Tongue (tissue), 2 donors: ENCODE measurements around the gene ALG14. TPM values are rescaled to one million over a fixed set of nuclear protein-coding genes. Genes with fewer than 3 reads are reported as not detected.
A peak's percentile ranks its signal among the peaks of the same experiment; 100 is the strongest.
"Not testable (repeated sequence)": the region's sequence is repeated elsewhere in the genome, so short reads cannot be mapped to it uniquely, and the experiment has no call there.

Source experiments
- DNase-seq: peaks from one replicate; pipeline ENCODE4 v3.0.0-alpha.2; 2015
- total RNA-seq: library from RNA; depleted of rRNA; stranded (reverse); fragments of >200 nt; gene quantifications from one replicate; pipeline ENCODE4 v1.2.3, GENCODE V29; 2014

ALG14 gene
- total RNA-seq, 1 donor from 2014 or later: 1.0 TPM

- DNase-seq: peak; percentile 72
These were observed 14.3 kb upstream of the ALG14 start for GRCh38 chr1:95086949-95087533.

DNA sequence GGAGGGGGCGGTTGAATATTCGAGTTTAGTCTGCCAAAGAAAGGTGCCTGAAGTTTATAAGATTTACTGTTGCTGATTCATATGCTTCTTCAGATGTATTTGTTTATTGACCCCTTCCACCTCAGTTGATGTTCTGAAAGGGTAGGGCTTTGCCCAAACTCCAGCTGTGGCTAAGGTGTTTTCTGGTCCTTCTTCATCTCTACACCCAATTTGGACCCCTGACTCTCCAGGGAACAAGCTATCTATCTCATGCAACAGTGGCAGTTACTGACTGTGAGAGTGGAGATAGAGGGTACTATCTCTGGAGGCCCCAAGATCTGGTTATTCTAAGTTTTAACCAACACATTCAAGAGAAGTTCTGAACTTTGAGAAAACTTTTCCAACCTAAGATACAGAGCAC is 12.6 kb upstream of the ALG14 start:
- DNase-seq: no peak

- peak; percentile 70 for DNase-seq
These were observed 11.8 kb upstream of the ALG14 start for GRCh38 chr1:95084317-95085176.

- no peak for DNase-seq
These were observed 8.1 kb upstream of the ALG14 start for GRCh38 chr1:95080879-95081278.

- no peak for DNase-seq
These were observed 7.7 kb upstream of the ALG14 start for GRCh38 chr1:95080446-95080845.

DNA sequence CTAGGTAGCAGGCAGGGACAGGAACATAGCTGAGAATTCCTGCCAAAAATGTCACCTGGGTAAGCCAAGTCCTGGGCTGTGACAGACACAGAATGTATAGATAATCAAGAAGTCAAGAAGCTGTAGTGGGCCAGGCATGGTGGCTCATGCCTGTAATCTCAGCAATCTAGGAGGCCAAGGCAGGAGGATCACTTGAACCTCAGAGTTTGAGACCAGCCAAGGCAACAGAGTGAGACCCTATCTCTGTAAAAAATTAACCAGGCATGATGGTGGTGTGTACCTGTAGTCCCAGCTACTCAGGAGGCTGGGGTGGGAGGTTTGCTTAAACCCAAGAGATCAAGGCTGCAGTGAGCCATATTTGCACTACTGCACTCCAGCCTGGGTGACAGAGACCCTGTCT is 3.3 kb upstream of the ALG14 start:
- DNase-seq: no peak

DNA sequence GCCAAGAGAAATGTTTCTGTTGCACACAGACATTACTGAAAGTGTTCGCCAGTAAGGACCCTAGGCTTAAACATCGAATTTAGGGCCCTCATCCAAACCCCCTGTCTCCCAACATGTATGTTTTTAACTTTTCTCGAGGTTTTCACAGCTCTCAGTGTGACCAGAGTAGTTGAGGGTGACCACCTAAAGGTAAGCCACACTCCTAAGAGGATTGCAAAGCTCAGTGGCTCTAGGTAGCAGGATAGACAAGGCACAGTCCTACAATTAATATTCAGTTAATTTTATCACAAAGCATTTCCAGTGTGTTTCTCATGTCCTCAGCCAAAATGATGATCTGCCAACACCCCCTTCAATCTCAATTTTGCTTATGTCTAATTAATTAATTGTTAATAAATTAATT is 695 bp upstream of the ALG14 start:
- no peak for DNase-seq

DNA sequence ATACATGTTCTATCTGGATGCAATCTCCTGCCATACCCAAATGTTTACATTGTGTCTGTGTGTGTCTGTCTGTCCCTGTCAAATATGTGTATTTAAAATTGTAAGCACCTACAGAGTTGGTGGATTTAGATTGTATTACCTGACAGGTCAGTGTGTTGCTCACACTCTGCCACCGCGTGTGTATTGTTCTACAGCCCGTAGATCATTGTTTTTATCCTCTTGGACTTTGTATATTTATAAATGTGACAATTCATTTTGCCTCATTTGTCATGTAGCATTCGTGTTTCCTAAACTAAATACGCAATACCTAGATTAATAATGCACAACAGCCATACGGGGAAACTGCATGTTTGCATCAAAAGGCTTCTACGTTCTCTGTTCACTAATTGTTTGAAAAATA is 634 bp downstream of the ALG14 start:
- no peak for DNase-seq

GRCh38 chr1:95071539-95071938 is 1.2 kb downstream of the ALG14 start:
- no peak for DNase-seq

GRCh38 chr1:95069710-95070093 is 3.0 kb downstream of the ALG14 start:
- no peak for DNase-seq

- no peak for DNase-seq
These were observed 3.6 kb downstream of the ALG14 start for GRCh38 chr1:95068956-95069709.

- DNase-seq: no peak
These were observed 5.2 kb downstream of the ALG14 start for GRCh38 chr1:95067568-95067967.

- no peak for DNase-seq
These were observed 5.7 kb downstream of the ALG14 start for GRCh38 chr1:95067062-95067461.

DNA sequence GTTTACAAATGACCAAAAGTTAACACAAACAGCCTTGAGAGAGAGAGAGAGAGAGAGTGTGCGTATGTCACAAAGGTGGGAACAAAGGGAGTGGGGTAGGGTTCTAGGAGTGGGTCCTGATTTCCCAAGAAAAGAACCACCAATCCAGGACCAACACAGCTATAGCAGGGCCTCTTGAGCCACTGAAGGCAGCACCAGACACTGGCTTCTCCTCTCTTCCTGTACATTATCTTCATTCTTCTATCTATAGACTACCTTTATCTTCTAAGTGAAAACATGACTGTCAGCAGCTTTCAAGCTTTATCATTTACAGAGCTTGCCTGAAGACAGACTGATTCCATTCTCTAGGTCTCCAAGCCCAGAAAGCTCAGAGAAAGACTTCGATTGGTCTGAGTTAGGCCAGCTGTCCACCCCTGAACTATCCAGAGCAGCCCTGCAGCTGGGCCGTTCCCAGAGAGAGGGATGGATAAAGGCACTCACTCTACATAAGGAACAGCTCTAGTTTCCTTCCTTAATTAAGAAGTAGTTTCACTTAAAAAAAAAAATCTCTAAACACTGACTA is 11.2 kb downstream of the ALG14 start:
- DNase-seq: no peak

- no peak for DNase-seq
These were observed 13.8 kb downstream of the ALG14 start for GRCh38 chr1:95058974-95059373.

GRCh38 chr1:95057351-95057750 is 15.4 kb downstream of the ALG14 start:
- no peak for DNase-seq

GRCh38 chr1:95049935-95050334 is 22.8 kb downstream of the ALG14 start:
- DNase-seq: no peak

DNA sequence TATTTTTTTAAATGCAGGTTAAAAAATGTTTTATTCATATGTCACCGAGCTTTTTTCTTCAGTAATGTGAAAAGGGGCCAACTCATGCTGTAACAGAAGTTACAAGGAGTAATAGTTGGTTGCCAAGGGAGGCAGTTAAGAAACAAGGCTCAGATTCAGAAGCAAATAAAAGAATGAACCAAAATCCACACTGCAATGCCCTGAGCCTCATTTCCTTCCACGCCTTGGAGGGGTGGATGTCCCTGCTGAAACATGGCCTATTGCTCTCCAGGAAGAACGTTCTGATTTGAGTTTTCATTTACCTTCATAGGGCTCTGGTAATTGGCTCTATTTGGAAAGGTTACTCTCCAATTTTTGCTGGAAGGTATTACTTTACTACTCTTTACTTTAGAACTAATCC is 24.4 kb downstream of the ALG14 start:
- DNase-seq: peak; percentile 37

DNA sequence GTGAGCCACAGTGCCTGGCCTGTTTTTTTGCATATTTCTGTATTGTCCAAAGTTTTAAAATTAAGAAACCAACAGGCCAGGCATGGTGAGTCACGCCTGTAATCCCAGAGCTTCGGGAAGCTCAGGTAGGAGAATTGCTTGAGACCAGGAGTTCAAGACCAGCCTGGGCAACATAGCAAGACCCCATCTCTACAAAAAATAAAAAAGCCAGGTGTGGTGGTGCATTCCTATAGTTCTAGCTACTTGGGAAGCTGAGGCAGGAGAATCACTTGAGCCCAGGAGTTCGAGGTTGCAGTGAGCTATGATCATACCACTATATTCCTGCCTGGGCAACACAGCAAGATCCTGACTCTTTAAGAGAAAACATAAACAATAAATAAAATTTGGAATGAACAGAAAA is 25.1 kb downstream of the ALG14 start:
- not testable (repeated sequence) for DNase-seq

DNA sequence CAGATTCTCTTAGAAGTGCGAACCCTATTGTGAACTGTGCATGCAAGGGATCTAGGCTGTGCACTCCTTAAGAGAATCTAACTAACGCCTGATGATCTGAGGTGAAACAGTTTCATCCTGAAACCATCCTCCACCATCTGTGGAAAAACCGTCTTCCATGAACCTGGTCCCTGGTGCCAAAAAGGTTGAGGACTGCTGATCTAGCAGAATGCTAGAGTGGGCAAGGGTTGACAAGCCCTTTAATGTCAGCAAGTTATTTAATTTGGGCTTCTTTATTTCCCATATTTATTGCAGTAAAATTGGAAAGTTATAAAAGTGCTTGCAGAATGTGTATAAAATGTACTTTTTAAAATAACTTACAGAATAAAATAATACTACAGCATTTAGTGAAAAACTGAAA is 26.4 kb downstream of the ALG14 start:
- no peak for DNase-seq

GRCh38 chr1:95043141-95043980 is 29.4 kb downstream of the ALG14 start:
- DNase-seq: peak; percentile 96

DNA sequence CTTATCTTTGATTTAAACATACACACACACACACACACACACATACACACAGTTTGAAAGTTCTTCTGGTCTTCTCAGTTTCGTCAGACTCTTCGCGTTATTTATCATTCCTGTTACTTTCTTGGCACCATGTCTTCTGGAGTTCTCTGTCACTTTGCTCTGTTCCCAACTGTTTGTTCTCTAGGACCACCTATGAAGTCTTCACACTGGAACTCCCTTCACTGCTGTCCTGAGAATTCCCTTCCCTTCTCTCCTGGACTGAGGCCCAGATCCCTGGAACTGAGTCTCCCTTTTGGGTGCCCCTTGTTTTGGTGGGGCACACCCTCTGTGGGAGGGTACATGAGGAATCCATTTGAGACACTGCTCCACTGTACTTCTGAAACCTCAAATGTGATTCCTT is 30.5 kb downstream of the ALG14 start:
- DNase-seq: peak; percentile 72
